ENCODE results near the gene PCBP2. TPM values are rescaled to one million over a fixed set of nuclear protein-coding genes. Genes with fewer than 3 reads are reported as not detected.
"Not testable (repeated sequence)": the region's sequence is repeated elsewhere in the genome, so short reads cannot be mapped to it uniquely, and the experiment has no call there.

PCBP2 gene
- polyA plus RNA-seq, 4 donors = 971 to 1,152 (median 1,079) TPM

DNA sequence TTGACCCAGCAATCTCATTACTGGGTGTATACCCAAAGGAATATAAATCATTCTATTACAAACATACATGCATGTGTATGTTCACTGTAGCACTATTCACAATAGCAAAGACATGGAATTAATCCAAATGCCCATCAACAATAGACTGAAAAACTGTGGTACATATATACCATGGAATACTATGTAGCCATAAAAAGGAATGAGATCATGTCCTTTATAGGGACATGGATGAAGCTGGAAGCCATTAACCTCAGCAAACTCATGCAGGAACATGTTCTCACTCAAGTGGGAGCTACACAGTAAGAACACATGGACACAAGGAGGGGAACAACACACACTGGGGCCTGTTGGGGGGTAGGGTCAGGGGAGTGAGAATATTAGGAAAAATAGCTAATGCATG, 12.3 kb upstream of the PCBP2 start:
- not testable (repeated sequence) for DNase-seq (ENCODE audit: low read depth in 4 of 4, low spot score in 2 of 4)

DNA sequence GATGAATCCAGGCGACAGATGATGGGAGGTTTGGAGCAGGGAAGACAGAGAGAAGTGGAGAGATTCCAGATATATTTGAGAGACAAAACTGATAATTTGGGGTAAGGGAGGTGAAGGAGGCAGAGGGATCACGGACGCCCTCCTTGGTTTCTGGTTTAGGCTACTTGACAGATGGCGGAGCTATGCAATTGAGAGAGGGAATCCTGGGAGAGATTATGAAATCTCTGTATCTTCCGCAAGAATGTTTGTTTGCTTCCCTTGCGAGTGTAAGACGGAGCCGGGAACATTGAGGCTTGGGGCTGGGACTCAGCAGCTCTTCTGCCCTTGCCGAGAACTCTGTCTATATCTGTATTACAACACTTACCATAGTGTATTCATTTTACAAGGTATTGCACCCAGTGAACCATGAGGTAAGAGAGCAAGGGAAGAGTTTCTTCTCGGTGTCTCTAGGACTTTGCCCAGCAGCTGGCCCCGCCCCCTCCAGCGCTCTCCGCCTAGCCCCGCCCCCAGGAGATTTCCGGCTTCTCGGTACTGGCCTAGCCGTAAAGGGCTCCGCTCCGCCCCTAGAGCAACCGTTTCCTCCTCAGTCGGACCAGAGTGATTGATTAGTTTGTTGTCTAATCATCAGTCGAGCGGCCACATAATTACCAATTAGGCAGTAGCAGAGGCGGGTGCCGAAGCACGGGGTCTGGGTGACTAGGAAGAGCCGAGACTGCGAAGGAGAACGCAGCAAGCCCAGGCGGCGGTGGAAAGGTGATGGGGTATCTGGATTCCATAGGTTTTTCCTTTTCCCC, 10.7 kb upstream of the PCBP2 start, which contains the start of gene PRR13:
TSS of gene PRR13 (plus strand) at position 695 of the 794 bp plus-strand sequence. CDS start 981 bp downstream, outside the sequence.
- peak; percentile 92 to 98 (median 94) for DNase-seq (ENCODE audit: low read depth in 4 of 4, low spot score in 2 of 4)

DNA sequence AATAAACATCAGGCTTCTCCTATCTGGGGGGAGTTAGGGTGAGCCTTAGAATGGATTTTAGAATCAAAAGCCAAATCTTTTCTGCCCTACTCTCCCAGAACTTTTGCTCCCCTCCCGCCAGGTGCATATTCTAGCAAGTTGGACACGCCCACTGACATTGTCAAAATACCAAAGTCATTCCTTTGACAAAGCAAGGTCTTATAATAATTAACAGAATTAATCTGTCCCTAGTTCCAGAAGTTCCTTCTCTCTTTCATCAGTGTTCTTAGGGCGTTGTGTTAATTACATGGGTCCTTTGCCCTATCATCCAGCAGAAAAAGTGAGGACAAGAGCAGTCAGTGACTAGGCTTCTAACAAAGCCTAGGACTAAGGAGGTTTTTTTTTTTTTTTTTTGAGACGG, 7.9 kb upstream of the PCBP2 start:
- DNase-seq (ENCODE audit: low read depth in 4 of 4, low spot score in 2 of 4) = no peak

DNA sequence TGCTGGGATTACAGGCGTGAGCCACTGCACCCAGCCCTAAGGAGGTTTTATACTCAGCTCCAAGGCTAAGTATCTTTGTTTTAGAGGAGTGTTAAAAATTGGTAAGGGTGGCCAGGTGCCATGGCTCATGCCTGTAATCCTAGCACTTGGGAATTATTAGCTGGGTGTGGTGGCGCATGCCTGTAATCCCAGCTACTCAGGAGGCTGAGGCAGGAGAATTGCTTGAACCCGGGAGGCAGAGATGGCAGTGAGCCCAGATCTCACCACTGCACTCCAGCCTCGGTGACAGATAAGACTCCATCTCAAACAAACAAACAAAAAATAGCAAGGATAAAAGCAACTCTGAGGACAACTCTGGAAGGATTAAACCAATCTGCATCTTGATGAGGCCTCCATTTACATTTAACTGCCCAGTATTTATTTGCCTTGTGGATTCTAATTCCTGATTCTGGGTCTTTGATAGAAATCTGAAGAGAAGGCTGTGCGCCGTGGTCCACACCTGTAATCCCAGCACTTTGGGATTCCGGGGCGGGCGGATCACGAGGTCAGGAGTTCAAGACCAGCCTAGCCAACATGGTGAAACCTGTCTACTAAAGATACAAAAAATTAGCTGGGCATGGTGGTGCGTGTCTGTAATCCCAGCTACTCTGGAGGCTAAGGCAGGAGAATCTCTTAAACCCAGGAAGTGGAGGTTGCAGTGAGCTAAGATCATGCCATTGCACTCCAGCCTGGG, 7.1 kb upstream of the PCBP2 start:
- DNase-seq (ENCODE audit: low read depth in 4 of 4, low spot score in 2 of 4) = not testable (repeated sequence)

DNA sequence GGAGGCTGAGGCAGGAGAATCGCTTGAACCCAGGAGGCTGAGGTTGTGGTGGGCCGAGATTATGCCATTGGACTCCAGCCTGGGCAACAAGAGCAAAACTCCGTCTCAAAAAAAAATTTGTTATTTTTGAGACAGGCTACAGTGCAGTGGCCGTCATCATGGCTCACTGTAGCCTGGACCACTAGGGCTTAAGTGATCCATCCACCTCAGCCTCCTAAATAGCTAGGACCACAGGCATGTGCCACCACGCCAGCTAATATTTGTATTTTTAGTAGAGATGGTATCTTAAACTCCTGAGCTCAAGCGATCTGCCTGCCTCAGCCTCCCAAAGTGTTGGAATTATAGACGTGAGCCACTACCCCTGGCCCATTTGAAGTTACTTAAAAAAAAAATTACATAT, 966 bp upstream of the PCBP2 start:
- DNase-seq (ENCODE audit: low read depth in 4 of 4, low spot score in 2 of 4) = no peak

DNA sequence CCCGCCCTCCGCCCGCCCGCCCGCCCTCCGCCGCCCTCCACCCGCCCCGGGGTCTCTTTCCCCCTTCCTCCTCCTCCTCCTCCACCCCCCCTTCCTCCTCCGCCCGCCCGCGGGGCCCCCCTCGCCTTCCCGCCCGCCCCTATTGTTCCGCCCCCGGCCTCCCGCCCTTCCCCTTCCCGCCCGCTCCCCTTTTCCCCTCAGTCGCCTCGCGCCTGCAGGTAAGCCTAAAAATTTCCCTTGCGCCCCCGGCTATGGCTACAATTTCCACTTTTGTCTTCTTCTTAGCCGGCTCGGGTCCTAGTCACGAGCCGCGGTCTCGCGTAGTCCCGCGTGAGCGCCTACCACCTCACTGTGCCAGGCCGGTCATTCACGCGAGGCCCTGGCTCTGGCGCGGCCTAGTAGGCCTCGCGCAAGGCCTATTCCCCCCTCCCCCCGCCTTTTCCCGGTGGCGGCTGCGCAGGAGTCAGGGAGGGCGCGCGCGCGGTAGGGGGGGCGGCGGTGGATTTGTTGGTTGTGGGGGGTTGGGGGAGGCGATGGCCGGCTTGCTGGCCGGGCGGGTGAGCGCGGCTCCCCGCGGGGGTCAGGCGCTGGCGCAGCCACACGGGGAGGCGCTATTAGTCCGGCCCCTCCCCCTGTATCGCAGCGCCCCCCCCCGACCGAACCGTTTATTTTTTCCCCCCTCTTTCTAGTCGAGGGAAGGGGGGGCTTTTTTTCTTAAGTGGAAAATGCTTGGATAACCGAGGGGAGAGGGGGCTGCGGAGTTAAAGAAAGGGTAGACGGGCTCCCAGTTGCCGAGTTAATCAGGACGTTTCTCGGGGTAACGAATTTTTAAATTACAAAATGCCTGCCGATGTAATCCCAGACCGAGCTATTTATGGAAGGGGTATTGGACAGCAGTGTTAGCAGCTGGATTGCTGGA, 516 bp downstream of the PCBP2 start:
- DNase-seq (ENCODE audit: low read depth in 4 of 4, low spot score in 2 of 4) = peak; percentile 67 to 75 (median 74)

DNA sequence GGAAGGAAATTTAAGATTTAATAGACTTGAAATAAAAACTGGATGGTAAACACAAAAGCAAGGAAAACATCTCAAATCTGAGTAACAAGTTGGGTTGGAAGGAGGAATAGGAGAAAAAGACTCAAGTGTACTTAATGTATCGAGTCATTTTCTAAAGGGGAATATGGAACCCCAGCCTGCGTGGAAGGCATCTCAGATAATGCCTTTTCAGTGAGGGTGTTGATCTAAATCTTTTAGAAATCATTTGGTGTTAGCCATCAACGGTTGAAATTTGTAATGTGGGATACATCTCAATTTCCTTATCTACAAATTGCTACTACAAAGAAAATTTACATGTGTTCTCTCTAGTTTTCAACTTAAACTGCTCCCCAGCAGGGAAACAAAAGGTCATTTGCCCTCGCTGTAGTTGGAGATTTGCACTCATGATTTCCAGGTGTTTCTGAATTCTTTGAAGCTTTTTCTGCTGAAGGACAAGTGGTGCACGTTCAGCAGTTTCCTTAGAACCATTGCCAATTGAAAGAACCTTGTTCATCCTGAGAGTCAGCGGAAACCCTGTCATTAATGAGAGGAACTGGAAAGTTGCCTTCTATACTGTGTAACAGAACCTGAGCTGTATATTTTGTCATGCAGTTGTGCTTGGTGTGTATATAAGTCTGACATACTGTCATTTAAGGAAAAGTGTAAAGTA, 2.2 kb downstream of the PCBP2 start:
- DNase-seq (ENCODE audit: low read depth in 4 of 4, low spot score in 2 of 4) = no peak

DNA sequence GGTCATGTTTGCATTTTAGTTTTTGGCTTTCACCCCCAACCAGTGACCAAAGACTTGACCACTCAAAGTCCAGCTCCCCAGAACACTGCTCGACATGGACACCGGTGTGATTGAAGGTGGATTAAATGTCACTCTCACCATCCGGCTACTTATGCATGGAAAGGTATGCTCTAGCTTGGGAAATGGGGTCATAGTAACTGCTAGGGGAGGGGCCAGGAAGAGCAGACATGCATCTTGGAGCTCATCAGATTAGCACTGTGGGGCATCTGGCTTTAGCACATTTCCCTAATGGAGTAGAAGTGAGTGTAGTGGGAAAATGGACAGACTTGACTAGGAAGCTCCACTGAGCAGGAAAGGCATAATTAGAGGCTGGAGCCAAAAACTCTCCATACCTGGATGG, 2.8 kb downstream of the PCBP2 start:
- no peak for DNase-seq (ENCODE audit: low read depth in 4 of 4, low spot score in 2 of 4)

DNA sequence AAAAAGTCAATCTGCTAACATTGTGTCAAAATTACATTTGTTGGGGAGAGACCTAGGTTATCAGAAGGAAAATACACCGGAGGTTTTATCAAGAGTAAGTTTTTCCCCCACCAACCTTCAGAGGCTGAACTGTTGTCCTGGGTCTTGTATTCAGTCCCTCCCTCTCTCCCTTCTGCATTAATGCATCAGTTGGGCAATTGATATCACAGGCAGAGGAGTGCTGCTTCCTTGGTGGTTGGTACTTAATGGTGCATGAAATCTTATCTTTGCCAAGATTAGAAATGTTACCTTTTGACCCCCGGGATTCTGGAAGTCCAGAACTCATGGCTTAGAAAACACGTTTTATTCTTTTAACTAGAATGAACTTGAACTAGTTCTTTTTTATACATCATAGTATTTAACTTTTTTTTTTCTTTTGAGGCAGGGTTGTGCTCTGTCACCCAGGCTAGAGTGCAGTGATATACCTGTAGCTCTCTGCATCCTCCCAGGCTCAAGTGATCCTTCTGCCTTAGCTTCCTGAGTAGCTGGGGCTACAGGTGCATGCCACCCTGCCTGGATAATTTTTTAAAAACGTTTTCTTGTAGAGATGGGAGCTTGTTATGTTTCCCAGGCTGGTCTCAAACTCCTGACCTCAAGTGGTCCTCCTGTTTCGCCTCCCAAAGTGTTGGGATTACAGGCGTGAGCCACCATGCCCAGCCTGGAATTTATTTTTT, 4.9 kb downstream of the PCBP2 start:
- DNase-seq (ENCODE audit: low read depth in 4 of 4, low spot score in 2 of 4) = no peak

DNA sequence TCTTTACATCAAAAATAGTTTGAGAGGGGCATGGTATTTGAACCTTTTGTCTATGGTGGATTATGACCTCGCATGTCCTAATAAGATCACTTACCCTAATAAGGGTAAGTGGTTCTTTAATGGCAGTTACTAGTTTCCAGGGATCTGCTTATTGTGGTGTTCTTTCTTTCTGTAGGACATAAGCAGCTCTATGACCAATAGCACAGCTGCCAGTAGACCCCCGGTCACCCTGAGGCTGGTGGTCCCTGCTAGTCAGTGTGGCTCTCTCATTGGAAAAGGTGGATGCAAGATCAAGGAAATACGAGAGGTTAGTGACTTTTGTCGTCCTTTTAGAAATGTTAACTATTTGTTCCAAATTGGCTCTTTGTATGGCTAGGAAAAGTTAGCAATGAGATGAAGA, 7.2 kb downstream of the PCBP2 start:
- no peak for DNase-seq (ENCODE audit: low read depth in 4 of 4, low spot score in 2 of 4)

DNA sequence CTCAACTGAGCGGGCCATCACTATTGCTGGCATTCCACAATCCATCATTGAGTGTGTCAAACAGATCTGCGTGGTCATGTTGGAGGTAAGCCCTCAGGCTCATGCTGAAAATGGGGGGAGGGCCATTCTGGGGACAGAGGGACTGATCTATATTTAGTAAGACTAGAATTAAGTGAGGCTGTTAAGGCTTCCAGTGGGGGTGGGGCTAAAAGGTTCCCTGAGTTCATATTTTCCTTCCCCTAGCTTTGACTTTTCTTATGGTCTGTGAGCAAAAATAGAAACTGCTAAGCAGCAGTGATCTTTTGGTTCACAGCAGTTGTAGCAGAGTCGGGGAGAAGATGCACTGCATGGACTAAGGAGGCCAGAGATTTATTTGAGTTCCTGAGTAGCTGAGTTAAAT, 9.2 kb downstream of the PCBP2 start:
- no peak for DNase-seq (ENCODE audit: low read depth in 4 of 4, low spot score in 2 of 4)

DNA sequence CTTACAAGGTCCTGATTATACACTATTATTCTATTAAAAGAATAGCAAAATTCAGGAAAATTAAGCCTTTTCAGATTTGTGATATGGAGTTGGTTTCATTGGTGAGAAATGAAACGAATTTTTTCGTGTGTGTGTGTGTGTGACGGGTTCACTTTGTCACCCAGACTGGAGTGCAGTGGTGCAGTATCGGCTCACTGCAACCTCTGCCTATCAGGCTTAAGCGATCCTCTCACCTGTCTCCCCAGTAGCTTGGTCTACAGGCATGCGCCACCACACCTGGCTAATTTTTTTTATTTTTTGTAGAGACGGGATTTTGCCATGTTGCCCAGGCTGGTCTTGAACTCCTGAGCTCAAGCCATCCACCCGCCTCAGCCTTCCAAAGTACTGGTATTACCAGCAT, 9.7 kb downstream of the PCBP2 start:
- no peak for DNase-seq (ENCODE audit: low read depth in 4 of 4, low spot score in 2 of 4)

DNA sequence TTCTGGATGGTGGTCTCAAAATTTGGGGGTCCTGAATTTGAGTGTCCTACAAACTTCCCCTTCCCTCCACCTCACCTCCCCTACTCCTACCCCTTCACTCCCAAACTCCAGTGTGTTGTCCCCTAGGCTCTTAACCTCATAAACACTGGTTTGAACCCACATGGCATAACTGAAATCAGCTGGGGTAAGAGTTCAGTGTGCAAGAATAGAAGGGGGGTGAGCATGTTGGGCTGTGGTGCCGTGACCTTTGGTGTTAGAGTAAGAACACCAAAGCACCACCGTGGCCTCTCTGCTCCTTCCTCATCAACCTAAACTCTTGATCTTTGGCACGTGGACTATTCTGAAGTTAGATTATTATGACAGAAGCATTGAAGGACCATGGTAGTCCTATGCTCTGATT, 11.0 kb downstream of the PCBP2 start:
- no peak for DNase-seq (ENCODE audit: low read depth in 4 of 4, low spot score in 2 of 4)

DNA sequence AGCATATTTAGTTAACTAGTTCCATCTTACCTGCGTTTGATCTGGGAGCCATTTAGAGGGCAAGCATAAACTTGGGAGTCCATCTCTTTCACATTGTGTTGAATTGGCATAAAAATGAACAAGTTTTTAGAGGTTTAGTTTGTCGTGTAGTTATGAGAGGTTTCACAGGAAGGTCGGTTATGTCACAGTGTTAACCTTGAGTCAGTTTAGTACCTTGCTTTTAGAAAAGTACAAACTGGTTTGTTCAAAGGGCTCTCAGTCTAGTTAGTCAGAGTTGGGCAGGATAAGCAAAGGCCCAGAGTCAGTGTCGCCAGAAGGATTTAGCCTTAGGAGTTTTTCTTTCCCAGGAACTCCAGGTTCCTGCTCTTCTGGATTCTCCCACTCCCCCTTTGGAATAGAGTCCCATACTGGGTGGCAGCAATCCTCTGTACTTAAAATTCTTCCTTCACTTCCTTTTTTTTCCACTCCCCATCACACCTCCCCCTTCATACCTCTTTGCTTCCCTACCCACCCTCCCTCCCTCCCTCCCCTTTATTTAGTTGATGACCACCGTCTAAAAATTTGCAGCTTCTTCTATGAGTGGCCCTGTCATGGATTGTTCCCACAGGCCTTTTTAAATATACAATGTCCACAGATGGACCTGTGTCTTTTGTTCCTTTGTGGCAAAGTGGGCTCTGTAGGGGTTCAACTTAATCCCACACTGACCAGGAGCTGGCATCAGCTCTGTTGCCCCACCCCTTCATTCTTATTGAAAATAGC, 12.1 kb downstream of the PCBP2 start:
- DNase-seq (ENCODE audit: low read depth in 4 of 4, low spot score in 2 of 4) = no peak

DNA sequence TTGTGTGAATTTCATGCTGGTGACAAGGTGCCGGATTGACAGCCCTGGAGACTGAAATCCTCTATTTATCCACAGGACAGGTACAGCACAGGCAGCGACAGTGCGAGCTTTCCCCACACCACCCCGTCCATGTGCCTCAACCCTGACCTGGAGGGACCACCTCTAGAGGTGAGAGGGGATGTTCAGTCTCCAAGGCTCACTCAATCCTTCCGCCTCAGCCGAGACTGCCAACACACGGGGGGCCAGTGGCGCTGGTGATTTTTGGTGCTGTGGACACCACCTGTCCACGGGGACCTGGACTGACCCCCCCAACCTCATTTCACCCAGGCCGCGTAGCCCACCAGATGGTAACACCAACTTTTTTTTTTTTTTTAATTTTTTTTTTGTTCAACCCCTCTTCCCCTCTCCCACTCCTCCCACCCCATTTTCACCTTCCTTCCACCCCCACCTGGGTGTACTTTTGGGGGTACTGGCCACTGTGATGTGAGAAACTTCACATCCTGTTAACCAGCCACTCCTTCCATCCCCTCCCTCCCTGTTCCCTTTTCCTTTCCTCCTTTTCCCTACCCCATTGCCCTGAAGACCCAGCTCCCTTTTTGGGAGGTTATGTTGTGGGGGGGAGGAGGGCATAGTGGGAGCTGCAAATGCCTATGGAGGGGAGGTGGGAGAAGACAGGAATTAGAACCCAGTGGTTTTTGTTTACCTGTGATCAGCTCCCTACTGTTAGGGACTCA, 12.9 kb downstream of the PCBP2 start:
- no peak for DNase-seq (ENCODE audit: low read depth in 4 of 4, low spot score in 2 of 4)

DNA sequence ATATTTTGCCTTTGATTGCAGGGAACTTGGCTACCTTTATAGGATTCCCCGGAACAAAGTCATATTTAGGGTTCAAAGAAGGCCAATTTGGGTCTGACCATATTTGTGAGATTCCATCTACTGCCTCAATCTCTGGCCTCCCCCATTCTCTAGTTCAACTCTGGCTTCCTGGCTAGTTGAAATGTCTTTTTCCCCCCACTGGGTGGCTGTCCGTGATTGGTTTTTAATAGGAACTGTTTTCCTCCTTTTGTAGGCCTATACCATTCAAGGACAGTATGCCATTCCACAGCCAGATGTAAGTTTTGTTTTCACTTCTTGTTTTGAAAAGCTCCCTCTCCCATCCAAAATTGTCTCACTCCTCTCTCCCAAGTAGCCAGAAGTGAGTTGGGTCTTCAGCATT, 13.8 kb downstream of the PCBP2 start:
- no peak for DNase-seq (ENCODE audit: low read depth in 4 of 4, low spot score in 2 of 4)

DNA sequence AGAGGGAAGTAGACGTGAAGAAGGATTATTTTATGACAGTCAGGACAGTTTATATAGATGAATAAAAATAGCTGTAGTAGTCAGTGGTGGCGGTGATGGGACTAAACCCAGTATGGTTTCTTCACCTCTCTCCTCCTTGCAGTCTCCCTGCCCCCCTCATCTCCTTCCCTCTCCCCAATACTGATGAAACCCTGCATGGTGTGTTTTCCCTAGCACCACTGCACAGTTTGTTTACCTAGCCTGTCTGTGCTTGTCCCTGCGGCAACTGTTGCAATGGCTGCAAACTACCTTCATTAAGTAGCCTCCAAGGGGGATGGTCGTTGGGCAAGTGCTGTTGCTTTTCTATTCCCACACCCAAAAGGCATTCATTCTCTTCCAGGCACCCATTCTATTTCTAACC, 14.7 kb downstream of the PCBP2 start:
- DNase-seq (ENCODE audit: low read depth in 4 of 4, low spot score in 2 of 4) = no peak

DNA sequence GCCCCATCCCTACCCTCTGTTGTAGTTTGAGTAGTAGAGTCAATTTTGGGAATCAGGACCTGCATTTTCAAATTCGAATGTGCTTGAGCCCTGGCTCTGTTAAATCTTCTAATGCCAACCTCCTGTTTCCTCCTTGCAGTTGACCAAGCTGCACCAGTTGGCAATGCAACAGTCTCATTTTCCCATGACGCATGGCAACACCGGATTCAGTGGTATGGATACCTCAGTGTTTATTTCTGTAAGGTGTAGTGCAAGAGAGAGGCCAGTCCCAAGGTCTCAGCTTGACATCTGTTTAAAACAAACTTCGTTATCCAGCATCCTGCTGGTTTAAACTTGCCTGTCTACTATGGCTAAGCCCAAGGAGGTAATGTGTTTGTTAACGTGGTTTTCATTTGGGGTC, 15.2 kb downstream of the PCBP2 start:
- DNase-seq (ENCODE audit: low read depth in 4 of 4, low spot score in 2 of 4) = no peak
